AG09319 (cell line): ENCODE results near the gene HOXA10.

Experiments
- DNase-seq: peaks from one replicate; pipeline ENCODE4 v3.0.0-alpha.2; 2010; ENCODE audit warnings: low read depth; ENCODE audit errors: extremely low read depth
- CTCF ChIP-seq: IDR thresholded peaks from 2 replicates; pipeline ENCODE4 v1.5.1; 2011; ENCODE audit warnings: low read depth, mild to moderate bottlenecking, inconsistent platforms, low read length, moderate library complexity

Gene HOXA10

DNA sequence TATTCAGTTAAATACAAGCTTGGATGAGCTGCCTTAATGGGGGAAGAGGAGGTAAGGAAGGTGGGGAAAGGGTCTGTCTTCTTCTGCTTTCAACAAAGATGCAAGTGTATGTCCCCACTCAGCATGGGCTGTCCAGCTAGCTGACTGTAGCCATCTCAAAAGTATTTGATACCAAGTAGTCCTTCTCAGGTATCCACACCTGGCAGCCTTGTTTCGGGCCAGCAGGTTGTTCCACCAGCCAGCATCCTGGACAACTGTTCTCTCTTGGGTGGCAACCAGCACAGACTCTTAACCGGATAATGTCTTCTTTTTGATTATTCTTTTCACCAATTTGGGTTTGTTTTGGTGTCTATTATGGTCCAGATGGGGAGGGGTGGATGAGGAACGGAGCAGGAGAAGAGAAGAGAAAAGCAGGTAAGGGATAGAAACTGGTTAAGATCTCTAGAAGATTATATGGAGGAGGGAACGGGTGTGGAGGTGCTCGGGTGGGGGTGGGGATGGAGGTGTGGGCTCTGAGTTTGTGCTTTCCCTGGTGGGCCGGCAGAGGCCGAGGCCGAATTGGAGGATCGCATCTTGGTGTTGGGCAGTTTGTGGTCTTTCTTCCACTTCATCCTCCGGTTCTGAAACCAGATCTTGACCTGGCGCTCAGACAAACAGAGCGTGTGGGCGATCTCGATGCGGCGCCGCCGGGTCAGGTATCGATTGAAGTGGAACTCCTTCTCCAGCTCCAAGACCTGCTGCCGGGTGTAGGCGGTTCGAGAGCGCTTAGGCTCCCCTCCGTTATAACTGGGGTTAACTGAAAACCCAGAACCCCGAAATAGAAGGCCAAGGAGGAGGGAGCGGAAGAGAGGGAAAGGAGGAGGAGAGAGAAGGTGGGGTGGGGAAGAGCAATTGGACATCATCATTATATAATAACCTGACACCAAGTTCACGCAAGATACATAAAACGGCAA is 45.1 kb downstream of the HOXA10 start:
- TF ChIP-seq CTCF = no peak
- no peak for DNase-seq

DNA sequence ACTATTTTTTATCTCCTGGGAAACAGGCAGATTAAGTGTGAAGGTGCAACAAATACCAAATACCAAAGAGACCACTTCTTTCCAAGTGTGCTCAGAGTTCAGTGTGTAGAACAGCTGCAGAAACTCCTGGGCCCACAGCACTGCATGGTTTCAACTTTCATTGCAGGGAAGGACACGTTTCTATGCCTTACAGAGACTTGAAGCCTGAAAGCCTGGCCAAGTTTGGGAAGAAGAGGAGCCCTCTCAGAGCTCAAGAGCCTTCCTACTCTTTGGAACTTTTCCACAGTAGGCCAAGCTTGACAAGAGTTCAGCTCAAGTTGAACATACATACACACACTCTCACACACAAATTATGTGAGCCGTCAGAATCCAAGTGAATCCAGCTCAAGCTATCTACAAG is 46.1 kb downstream of the HOXA10 start:
- TF ChIP-seq CTCF = no peak
- no peak for DNase-seq

- no peak for DNase-seq
- TF ChIP-seq CTCF = no peak
These were observed 47.4 kb downstream of the HOXA10 start for GRCh38 chr7:27126596-27127327.

GRCh38 chr7:27125986-27126394 is 48.1 kb downstream of the HOXA10 start:
- DNase-seq = no peak
- TF ChIP-seq CTCF = no peak

GRCh38 chr7:27124902-27125689 is 49.0 kb downstream of the HOXA10 start:
- TF ChIP-seq CTCF = no peak
- DNase-seq = no peak

- no peak for TF ChIP-seq CTCF
- no peak for DNase-seq
These were observed 49.8 kb downstream of the HOXA10 start for GRCh38 chr7:27124096-27124901.
